Panc1 (cell line): ENCODE results near the gene TAC3. TPM values are rescaled to one million over a fixed set of nuclear protein-coding genes. Genes with fewer than 3 reads are reported as not detected.
"Not testable (repeated sequence)": the region's sequence is repeated elsewhere in the genome, so short reads cannot be mapped to it uniquely, and the experiment has no call there.

Experiments
- ATAC-seq: fragments of 200-7000 bp; cut with Tn5 transposase; 2 replicates; pipeline ENCODE4 v1.9.1; 2020; ENCODE audit warnings: mild to moderate bottlenecking, moderate library complexity
- BruUV-seq: library from RNA; stranded (reverse); fragments of 400-500 nt; replicated peaks from 2 replicates; lab custom pipeline; 2021; lab: Mats Ljungman, UMichigan
- CTCF ChIA-PET: fragments of 300-600 bp; sonication (Branson Sonifier 250); formaldehyde crosslinking; loops from one replicate; lab custom pipeline; 2022; ENCODE audit warnings: antibody characterized with exemption; lab: Charles Lee
- POLR2A ChIA-PET: fragments of 300-600 bp; sonication (Branson Sonifier 250); formaldehyde crosslinking; loops from one replicate; lab custom pipeline; 2022; ENCODE audit warnings: antibody characterized with exemption; lab: Charles Lee
- DNase-seq: peaks from one replicate; pipeline ENCODE4 v3.0.0-alpha.2; 2010; ENCODE audit warnings: low read depth, low spot score
- H3K27ac ChIP-seq: 2 replicates; pipeline ENCODE4 v1.5.1; 2011; ENCODE audit warnings: mild to moderate bottlenecking, low read length, inconsistent platforms
- H3K27me3 ChIP-seq: fragments of 200-500 bp; sonication (Bioruptor generic); 2 replicates; pipeline ENCODE4 v1.6.0; 2014; ENCODE audit warnings: low read length, inconsistent platforms; ENCODE audit not compliant: control insufficient read depth, insufficient read depth
- H3K36me3 ChIP-seq: fragments of 200-500 bp; sonication (Bioruptor generic); 2 replicates; pipeline ENCODE4 v1.5.1; 2014; ENCODE audit warnings: inconsistent platforms, mild to moderate bottlenecking, low read length, moderate library complexity; ENCODE audit not compliant: control insufficient read depth, insufficient read depth
- H3K4me1 ChIP-seq: 2 replicates; pipeline ENCODE4 v1.5.1; 2011; ENCODE audit warnings: inconsistent platforms, mild to moderate bottlenecking, low read length, moderate library complexity; ENCODE audit not compliant: control insufficient read depth, insufficient read depth
- H3K4me3 ChIP-seq, 2 experiments: 2 replicates each; pipeline ENCODE4 v1.5.1; 2011 to 2012; ENCODE audit warnings: low read depth in 2 of 2, low read length in 2 of 2, mild to moderate bottlenecking in 2 of 2, inconsistent platforms in 1 of 2, moderate library complexity in 1 of 2
- H3K9me3 ChIP-seq: fragments of 200-500 bp; sonication (Bioruptor generic); 2 replicates; pipeline ENCODE4 v1.5.1; 2014; ENCODE audit warnings: low read depth, mild to moderate bottlenecking, inconsistent platforms, low read length, moderate library complexity; ENCODE audit not compliant: control insufficient read depth, insufficient read depth
- POLR2AphosphoS5 ChIP-seq: IDR thresholded peaks from 2 replicates; pipeline ENCODE4 v1.6.1; 2012; ENCODE audit warnings: mild to moderate bottlenecking, low read depth, low read length, moderate library complexity
- SIN3A ChIP-seq: IDR thresholded peaks from 2 replicates; pipeline ENCODE4 v1.6.1; 2012; ENCODE audit warnings: low read depth, mild to moderate bottlenecking, low read length, moderate library complexity, borderline replicate concordance; ENCODE audit not compliant: insufficient read depth
- TCF7L2 ChIP-seq: IDR thresholded peaks from 2 replicates; pipeline ENCODE4 v1.6.1; 2011; ENCODE audit warnings: mild to moderate bottlenecking, low read depth, low read length, inconsistent platforms
- in situ Hi-C: cut with HindIII; loops from 2 replicates; pipeline ENCODE4 v1.10.0; 2016; ENCODE audit warnings: low sequenced_read_pairs, low pct_unique_long_range_greater_than_20kb
- intact Hi-C: fragments of 100-400 bp; cut with micrococcal nuclease; formaldehyde crosslinking; loops from one replicate; pipeline ENCODE4 v1.10.0; 2022; ENCODE audit not compliant: unreplicated experiment
- total RNA-seq: library from RNA; stranded (reverse); gene quantifications from one replicate; pipeline ENCODE4 v1.2.1, GENCODE V29; 2021; ENCODE audit not compliant: unreplicated experiment
- TF ChIP-seq, protein P1 (sequence below), 2 experiments: IDR thresholded peaks; 2 replicates each; pipeline ENCODE4 v1.6.1; 2011 to 2012; ENCODE audit warnings: low read depth in 2 of 2, control low read depth in 1 of 2, low read length in 1 of 2, mild to moderate bottlenecking in 1 of 2, moderate library complexity in 1 of 2; ENCODE audit not compliant: insufficient read depth in 1 of 2
- TF ChIP-seq, protein P2 (sequence below): fragments of 450-650 bp; IDR thresholded peaks from 2 replicates; pipeline ENCODE4 v1.5.1; 2017; ENCODE audit warnings: mild to moderate bottlenecking

The TAC3 gene
- total RNA-seq, 1 experiment from 2014 or later = not detected

DNA sequence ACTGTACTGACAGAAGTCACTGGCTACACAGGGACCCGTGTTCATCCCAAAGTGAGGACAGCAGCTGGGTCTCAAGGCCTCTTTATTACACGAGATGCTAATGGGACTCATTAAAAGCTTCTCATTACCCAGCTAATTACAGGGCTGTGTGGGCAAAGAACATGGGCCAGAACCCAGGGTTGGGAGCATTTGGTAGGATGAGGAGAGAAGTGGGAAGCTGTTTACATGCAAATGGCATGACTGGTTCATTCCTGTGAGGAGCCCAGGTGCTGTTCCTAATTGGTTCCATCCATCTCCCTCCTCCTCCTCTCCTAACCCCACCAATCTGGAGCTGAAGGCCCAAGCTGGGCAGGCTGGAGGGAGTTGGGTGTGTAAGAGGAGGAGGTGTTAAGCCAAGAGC lies 8.9 kb upstream of the TAC3 start:
- DNase-seq = no peak
- in situ Hi-C loops (no loop called here), intact Hi-C loops (no loop called here)
- H3K27me3 ChIP-seq = no peaks in the 10 kb centered on the region
- no peak overlapping the region for H3K4me3 ChIP-seq
- no TSS peak for BruUV-seq
- POLR2A ChIA-PET = interaction anchor here (0.5 kb wide), 1 partner anchor 38 kb away, joined by 3 read pairs; no protein-coding TSS in a partner anchor
- TF ChIP-seq POLR2AphosphoS5 = no peak
- TF ChIP-seq, protein P1, sequence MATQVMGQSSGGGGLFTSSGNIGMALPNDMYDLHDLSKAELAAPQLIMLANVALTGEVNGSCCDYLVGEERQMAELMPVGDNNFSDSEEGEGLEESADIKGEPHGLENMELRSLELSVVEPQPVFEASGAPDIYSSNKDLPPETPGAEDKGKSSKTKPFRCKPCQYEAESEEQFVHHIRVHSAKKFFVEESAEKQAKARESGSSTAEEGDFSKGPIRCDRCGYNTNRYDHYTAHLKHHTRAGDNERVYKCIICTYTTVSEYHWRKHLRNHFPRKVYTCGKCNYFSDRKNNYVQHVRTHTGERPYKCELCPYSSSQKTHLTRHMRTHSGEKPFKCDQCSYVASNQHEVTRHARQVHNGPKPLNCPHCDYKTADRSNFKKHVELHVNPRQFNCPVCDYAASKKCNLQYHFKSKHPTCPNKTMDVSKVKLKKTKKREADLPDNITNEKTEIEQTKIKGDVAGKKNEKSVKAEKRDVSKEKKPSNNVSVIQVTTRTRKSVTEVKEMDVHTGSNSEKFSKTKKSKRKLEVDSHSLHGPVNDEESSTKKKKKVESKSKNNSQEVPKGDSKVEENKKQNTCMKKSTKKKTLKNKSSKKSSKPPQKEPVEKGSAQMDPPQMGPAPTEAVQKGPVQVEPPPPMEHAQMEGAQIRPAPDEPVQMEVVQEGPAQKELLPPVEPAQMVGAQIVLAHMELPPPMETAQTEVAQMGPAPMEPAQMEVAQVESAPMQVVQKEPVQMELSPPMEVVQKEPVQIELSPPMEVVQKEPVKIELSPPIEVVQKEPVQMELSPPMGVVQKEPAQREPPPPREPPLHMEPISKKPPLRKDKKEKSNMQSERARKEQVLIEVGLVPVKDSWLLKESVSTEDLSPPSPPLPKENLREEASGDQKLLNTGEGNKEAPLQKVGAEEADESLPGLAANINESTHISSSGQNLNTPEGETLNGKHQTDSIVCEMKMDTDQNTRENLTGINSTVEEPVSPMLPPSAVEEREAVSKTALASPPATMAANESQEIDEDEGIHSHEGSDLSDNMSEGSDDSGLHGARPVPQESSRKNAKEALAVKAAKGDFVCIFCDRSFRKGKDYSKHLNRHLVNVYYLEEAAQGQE (IDR thresholded peaks at IDR 0.05; ENCODE audit: insufficient read depth in 1 of 2, low read depth in 2 of 2, low read length in 1 of 2) = no peak
- TF ChIP-seq, protein P2, sequence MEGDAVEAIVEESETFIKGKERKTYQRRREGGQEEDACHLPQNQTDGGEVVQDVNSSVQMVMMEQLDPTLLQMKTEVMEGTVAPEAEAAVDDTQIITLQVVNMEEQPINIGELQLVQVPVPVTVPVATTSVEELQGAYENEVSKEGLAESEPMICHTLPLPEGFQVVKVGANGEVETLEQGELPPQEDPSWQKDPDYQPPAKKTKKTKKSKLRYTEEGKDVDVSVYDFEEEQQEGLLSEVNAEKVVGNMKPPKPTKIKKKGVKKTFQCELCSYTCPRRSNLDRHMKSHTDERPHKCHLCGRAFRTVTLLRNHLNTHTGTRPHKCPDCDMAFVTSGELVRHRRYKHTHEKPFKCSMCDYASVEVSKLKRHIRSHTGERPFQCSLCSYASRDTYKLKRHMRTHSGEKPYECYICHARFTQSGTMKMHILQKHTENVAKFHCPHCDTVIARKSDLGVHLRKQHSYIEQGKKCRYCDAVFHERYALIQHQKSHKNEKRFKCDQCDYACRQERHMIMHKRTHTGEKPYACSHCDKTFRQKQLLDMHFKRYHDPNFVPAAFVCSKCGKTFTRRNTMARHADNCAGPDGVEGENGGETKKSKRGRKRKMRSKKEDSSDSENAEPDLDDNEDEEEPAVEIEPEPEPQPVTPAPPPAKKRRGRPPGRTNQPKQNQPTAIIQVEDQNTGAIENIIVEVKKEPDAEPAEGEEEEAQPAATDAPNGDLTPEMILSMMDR = no peak
- no peak for TF ChIP-seq TCF7L2
- no peak for TF ChIP-seq SIN3A
- H3K36me3 ChIP-seq = no peaks in the 10 kb centered on the region
- no peaks in the 10 kb centered on the region for H3K4me1 ChIP-seq
- CTCF ChIA-PET = no interaction called here
- H3K9me3 ChIP-seq = no peaks in the 10 kb centered on the region
- ATAC-seq = no peak
- H3K27ac ChIP-seq = no peak overlapping the region

DNA sequence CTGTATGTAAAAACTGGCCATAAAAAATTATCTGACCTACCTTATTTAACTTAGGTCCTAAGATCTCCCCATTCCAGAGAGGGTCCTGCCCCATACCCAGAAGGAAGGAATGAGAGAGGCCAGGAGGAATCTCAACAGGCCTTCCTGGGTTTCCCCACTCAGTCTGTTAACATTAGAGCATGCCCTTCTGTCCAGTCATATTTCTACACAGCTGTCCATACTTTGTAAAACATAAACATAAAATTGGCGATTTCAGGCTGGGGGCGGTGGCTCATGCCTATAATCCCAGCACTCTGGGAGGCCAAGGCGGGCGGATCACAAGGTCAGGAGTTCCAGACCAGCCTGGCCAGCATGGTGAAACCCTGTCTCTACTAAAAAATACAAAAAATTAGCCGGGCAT lies 6.0 kb upstream of the TAC3 start:
- H3K4me1 ChIP-seq, in situ Hi-C loops, DNase-seq, H3K27me3 ChIP-seq, intact Hi-C loops, CTCF ChIA-PET, POLR2A ChIA-PET, H3K27ac ChIP-seq, ATAC-seq, H3K9me3 ChIP-seq, H3K4me3 ChIP-seq, BruUV-seq, H3K36me3 ChIP-seq: not testable (repeated sequence)

DNA sequence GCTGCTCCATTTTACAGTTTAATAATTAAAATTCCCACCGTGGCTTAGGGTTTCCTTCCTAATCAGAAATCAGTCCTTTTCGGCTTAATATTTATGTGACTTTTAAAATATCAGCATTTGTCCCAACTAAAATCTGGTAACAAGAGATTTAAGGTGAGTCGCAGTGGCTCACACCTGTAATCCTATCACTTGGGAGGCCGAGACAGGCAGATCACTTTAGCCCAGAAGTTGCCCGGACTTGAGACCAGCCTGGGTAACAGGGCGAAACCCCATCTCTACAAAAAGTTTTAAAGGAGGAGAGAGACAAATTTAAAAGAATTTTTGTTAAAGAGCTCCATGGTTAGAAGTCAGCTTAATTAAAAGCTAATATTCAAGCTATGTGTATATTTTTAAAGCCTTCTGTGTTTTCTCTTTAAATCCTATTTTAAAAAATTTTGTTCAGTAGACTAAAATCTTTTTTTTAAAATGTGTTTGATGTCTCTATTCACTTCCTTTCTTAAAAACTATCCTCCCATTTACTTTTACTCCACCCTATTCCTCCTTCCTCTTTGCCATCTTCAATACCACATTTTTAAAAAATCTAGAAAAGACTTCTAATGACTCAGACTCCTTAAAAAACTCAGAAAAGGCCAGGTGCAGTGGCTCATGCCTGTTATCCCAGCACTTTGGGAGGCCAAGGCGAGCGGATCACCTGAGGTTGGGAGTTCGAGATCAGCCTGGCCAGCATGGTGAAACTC lies 3.8 kb upstream of the TAC3 start:
- CTCF ChIA-PET = no interaction called here
- TF ChIP-seq SIN3A (no peak), TCF7L2 (no peak), POLR2AphosphoS5 (no peak)
- TF ChIP-seq, protein P2 = no peak
- TF ChIP-seq, protein P1 (IDR thresholded peaks at IDR 0.05; ENCODE audit: insufficient read depth in 1 of 2, low read depth in 2 of 2, low read length in 1 of 2) = no peak

More for the DNA sequence above, 3.8 kb upstream of the TAC3 start:
- Histone ChIP-seq H3K4me3 (no peak overlapping the region), H3K27me3 (peaks cover 3% of the 10 kb centered on the region), H3K36me3 (no peaks in the 10 kb centered on the region), H3K27ac (no peak overlapping the region), H3K4me1 (no peaks in the 10 kb centered on the region), H3K9me3 (no peaks in the 10 kb centered on the region)
- intact Hi-C loops (no loop called here), in situ Hi-C loops (no loop called here)
- POLR2A ChIA-PET = no interaction called here
- DNase-seq = no peak
- BruUV-seq = no TSS peak
- ATAC-seq = no peak
